ENCODE measurements around the gene OSBPL2.

Gene OSBPL2

GRCh38 chr20:62262064-62262463 is 23.7 kb downstream of the OSBPL2 start:
- DNase-seq = no peak

GRCh38 chr20:62263396-62263795 is 25.1 kb downstream of the OSBPL2 start:
- no peak for DNase-seq

GRCh38 chr20:62265365-62265764 is 27.0 kb downstream of the OSBPL2 start:
- DNase-seq = no peak

GRCh38 chr20:62266340-62266739 is 28.0 kb downstream of the OSBPL2 start:
- DNase-seq = no peak

GRCh38 chr20:62266851-62267250 is 28.5 kb downstream of the OSBPL2 start:
- DNase-seq = no peak

- no peak for DNase-seq
Observed at GRCh38 chr20:62267543-62267942, 29.2 kb downstream of the OSBPL2 start.

GRCh38 chr20:62268228-62268900 is 30.0 kb downstream of the OSBPL2 start:
- DNase-seq = no peak

- no peak for DNase-seq
Observed at GRCh38 chr20:62269378-62269777, 31.1 kb downstream of the OSBPL2 start.

- DNase-seq = no peak
Observed at GRCh38 chr20:62269871-62270270, 31.6 kb downstream of the OSBPL2 start.

- DNase-seq = no peak
Observed at GRCh38 chr20:62272200-62272599, 33.9 kb downstream of the OSBPL2 start.

GRCh38 chr20:62273416-62273815 is 35.1 kb downstream of the OSBPL2 start:
- DNase-seq = no peak

- peak; percentile 20 for DNase-seq
Observed at GRCh38 chr20:62274332-62274950, 36.1 kb downstream of the OSBPL2 start.

GRCh38 chr20:62275219-62275618 is 36.9 kb downstream of the OSBPL2 start:
- no peak for DNase-seq

- no peak for DNase-seq
Observed at GRCh38 chr20:62276439-62276838, 38.1 kb downstream of the OSBPL2 start.

GRCh38 chr20:62277253-62277652 is 38.9 kb downstream of the OSBPL2 start:
- no peak for DNase-seq

- no peak for DNase-seq
Observed at GRCh38 chr20:62280303-62280702, 42.0 kb downstream of the OSBPL2 start.

GRCh38 chr20:62281161-62281933 is 43.0 kb downstream of the OSBPL2 start:
- no peak for DNase-seq

GRCh38 chr20:62282103-62282502 is 43.8 kb downstream of the OSBPL2 start:
- no peak for DNase-seq

- DNase-seq = no peak
Observed at GRCh38 chr20:62282877-62283503, 44.7 kb downstream of the OSBPL2 start.

- DNase-seq = no peak
Observed at GRCh38 chr20:62284448-62284847, 46.1 kb downstream of the OSBPL2 start.

- DNase-seq = no peak
Observed at GRCh38 chr20:62285151-62285550, 46.8 kb downstream of the OSBPL2 start.

GRCh38 chr20:62285722-62286121 is 47.4 kb downstream of the OSBPL2 start:
- DNase-seq = no peak

GRCh38 chr20:62286493-62287064 is 48.3 kb downstream of the OSBPL2 start:
- DNase-seq = no peak
